ENCODE data around the gene KCNF1. TPM values are rescaled to one million over a fixed set of nuclear protein-coding genes. Genes with fewer than 3 reads are reported as not detected.
A peak's percentile ranks its signal among the peaks of the same experiment; 100 is the strongest.

KCNF1 gene
- total RNA-seq, 1 experiment from 2014 or later = not detected

DNA sequence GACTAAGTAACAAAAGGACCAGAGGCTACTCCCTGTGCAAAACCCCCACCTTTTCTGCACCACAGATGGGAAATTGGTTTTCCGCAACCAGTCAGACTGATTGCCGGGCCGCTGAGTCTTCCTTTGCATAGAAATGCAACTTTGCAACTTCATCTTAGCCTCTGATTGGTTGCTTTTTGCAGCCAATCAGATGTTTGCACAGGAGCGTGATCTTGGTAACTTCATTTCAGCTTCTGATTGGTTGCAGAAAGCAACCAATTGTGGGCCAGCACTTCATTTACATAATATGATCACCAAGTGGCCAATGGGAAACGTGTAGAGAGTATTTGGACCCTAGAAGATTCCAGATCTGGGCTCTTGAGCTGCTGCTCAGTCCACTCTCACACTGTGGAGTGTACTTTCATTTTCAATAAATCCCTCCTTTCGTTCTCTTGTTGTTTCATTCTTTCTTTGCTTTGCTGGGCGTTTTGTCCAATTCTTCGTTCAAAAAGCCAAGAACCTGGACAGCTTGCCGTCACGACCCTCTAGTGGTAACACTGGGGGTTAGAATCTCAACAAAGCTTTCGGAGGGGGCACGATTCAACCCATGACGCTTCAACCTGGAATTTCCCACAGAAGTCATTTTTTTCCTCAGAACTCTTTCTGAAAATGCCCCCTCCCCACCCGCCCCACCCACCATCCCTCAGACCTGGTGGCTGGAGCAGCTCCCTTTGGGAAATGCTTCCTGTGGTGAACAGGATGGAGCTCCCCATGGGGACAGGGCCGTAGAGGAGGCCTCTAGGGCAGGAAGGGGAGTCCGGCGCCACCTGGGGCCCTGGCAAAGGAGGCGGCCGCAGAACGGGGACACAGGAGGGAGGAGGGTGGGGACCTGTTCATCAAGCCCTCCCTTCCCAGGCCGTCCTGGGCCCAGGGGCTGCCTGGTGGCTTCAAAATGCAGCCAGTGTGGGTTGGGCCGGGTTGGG lies 31.8 kb upstream of the KCNF1 start:
- DNase-seq (ENCODE audit: low read depth) = no peak

GRCh38 chr2:10880586-10881321 lies 31.0 kb upstream of the KCNF1 start:
- no peak for DNase-seq (ENCODE audit: low read depth)

DNA sequence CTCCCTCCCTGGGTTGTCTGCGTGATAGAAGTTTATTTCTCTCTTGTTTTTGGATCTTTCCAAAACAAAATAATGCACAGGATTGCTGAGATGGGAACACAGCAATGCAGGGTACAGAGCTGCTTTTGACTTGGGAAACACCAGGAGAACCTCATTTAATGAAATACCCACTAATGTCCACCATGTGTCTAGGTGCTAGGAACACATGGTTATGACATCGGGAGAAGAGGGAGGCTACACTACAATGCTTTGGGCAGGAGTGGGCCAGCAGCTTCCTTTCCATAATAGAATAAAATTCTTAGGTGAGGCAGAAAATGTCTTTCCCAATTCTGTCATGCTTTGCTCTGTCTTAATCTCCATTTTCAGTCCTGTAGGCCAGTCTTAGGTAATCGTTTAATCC lies 29.2 kb upstream of the KCNF1 start:
- no peak for DNase-seq (ENCODE audit: low read depth)

GRCh38 chr2:10883066-10883465 lies 28.7 kb upstream of the KCNF1 start:
- DNase-seq (ENCODE audit: low read depth) = no peak

GRCh38 chr2:10883801-10884478 lies 27.8 kb upstream of the KCNF1 start:
- no peak for DNase-seq (ENCODE audit: low read depth)

DNA sequence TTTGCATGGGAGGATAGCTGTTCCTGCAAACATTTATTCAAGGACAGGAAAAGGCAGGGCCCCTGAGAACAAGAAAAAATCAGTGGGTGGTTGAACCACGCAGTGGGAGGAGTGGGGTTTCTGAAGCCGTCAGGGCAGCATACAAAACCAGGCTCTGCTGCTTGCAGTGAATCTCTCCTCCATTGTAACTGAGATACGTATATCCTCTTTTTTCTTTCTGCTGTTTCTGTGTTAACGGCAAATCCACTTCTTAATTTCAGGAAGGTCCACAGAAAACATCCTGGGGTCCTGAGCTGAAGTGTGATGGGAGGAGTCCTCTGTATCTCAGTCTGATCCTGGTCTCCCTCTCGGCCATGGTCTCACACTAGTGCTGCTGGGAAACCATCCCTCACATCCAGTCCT lies 27.2 kb upstream of the KCNF1 start:
- no peak for DNase-seq (ENCODE audit: low read depth)

DNA sequence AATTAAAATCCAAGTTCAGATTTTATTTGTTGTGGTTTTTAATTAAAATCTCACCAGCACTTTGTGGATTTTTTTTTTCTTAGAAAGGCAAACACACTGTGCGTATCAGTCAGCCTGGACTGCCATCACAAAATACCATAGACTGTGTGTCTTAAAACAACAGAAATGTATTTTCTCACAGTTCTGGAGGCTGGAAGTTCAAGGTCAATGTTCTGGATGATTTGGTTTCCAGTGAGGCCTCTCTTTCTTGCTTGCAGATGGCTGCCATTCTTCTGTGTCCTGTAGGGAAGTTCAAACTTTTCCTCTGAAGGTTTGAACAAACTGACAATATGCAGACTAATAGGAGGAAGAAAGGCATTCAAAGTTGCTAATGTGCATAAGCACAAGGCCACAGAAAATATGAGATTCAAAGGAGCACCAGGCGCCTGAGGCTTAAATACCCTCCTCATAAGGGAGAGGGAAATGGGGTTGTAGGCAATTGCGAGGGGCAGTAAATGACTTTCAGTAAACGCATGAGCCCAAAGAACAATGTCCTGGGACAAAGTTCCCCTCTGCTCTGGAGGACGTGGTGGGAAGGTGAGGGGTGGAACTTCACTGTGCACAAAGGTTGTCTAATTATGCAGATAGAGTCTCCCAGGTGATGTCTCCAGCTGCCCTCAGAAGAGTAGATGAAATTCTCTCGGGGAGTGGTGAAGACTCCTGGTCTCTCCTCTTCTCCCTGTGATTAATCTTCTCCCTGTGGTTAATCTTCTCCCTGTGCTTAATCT lies 26.5 kb upstream of the KCNF1 start:
- no peak for DNase-seq (ENCODE audit: low read depth)

- no peak for DNase-seq (ENCODE audit: low read depth)
Observed at GRCh38 chr2:10887476-10887875, 24.3 kb upstream of the KCNF1 start.

DNA sequence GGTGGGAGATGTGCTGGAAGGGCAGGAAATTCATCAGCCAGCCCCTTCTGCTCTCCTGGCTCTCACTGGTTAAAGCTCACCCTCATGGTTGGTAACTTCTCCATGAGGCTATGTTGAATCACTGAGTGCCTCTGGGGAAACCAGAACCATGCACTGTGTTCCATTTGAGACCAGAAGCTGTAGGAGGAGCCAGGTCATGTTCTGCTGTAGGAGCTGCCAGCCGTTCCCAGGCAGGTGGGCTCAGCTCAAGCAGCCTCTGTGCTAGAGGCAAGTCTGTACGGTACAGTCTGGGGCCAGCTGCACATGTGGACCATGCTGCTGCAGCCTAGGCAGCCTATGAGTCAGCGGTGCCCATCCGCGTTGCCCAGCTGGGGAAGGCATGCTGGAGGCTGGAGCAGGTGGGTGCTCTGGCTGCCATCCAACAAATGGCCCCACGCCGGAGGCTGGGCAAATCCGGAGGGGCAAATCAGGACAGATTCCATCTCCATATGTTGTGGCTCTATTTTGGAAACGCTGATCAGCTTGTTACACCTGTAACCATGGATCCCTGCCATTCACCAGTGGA lies 22.0 kb upstream of the KCNF1 start:
- peak; percentile 53 for DNase-seq (ENCODE audit: low read depth)

DNA sequence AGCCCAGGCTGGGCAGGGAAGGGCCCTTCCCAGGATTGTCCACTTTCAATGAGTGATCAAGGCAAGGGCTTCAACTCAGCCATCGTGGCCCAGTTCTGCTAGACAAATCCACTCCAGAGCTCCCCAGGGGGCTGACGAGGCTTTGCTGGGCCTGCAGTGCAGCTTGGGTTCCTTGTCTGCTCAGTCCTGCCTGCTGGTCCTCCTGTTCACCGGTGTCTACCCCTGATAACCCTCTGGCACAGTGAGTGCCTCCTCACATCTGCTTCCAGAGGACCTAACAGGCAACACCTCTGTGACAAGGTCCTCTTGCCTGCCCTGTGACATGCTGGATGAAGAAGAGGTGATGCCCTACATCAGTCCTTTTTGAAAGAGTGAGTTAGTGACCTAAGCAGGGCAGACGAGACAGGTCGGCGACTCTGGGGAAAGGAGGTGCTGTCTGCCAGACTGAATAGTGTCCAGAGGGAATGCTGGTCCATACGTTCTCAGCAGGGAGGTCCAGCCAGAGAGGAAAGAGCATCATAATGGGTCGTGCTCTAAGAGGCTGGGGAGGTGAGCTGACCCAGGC lies 20.9 kb upstream of the KCNF1 start:
- no peak for DNase-seq (ENCODE audit: low read depth)

GRCh38 chr2:10891390-10891789 lies 20.3 kb upstream of the KCNF1 start:
- DNase-seq (ENCODE audit: low read depth) = no peak

GRCh38 chr2:10891848-10892247 lies 19.9 kb upstream of the KCNF1 start:
- no peak for DNase-seq (ENCODE audit: low read depth)

DNA sequence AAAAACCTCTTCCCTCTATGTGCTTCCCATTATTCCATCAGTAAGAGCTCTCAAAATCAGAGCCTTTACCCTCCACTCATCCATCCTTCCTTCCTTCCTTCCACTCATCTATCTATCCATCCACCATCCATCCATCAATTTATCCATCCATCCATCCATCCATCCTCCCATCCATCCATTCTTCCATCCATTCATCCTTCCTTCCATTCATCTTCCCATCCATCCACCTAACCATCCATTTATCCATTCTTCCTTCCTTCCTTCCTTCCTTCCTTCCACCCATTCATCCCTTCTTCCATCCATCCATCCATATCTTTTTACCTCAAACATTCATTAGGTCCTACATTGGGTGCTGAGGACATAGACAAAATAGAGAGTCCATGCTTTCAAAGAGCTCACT lies 19.4 kb upstream of the KCNF1 start:
- no peak for DNase-seq (ENCODE audit: low read depth)

- DNase-seq (ENCODE audit: low read depth) = no peak
Observed at GRCh38 chr2:10892796-10893350, 18.9 kb upstream of the KCNF1 start.

GRCh38 chr2:10894264-10894935 lies 17.3 kb upstream of the KCNF1 start:
- DNase-seq (ENCODE audit: low read depth) = no peak

DNA sequence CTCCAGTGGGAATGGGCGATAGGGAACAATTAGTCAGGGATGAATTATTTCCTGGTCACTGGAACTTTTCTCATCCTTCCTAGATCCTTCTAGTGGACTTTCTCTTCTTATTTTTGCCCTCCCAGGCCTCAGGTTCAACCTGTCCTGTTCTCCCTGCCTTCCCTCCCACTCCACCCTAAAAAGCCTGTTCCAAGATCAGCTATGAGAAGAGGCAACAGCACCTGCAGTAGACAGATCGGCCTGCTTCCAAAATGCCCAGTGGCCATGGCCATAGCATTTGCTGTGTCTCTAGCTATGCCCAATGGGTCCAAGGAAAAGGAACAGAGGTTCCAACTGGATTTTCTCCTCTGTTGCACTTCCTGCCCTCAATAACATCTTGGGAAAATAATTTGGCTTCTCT lies 16.5 kb upstream of the KCNF1 start:
- no peak for DNase-seq (ENCODE audit: low read depth)

- no peak for DNase-seq (ENCODE audit: low read depth)
Observed at GRCh38 chr2:10897956-10898355, 13.8 kb upstream of the KCNF1 start.

DNA sequence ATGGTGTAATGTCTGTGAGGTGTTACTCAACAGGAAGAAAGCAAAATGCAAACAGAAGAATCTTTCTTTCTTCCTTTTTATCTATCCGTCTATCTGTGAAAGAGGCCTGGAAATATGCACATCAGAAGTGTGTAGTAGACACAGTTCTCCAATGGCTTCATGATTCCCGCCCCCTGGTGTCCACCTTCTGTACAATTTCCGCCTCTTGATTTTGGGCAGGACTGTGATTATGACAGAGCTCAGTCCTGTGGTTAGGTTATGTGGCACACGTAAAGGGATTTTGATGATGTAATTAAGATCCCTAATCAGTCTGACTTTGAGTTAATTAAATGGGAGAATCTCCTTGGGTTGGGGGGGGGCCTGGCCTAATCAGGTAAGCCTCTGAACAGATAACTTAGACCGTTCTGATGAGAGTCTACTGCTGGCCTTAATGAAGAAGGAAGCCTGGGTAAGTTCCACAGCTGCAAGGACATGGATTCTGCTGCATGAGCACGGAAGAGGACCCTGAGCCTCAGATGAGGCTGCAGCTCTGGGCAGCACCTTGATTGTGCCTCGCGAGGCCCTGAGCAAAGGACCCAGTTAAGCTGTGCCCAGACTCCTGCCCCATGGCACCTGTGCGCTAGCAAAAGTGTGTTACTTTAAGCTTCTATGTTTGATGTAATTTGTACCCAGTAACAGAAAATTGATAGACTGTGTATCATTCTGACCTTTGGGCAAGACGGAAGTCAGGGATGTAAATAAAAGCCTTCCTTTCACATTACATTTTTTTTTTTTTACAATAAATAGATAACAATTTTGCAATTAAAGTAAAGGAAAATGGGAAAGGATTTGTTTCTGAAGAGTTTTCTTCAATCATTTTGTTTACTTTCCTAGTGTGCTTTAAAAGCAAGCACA lies 11.3 kb upstream of the KCNF1 start:
- DNase-seq (ENCODE audit: low read depth) = peak; percentile 34
